Measurements from ENCODE around the gene MAST2.

GRCh38 chr1:45868861-45869260, 65.4 kb downstream of the MAST2 start:
- TF ChIP-seq CTCF (IDR thresholded peaks at IDR 0.05) = no peak
- no peak for TF ChIP-seq POLR2A (IDR thresholded peaks at IDR 0.05)
- TF ChIP-seq POLR2AphosphoS5 (IDR thresholded peaks at IDR 0.05) = no peak

Data from prostate gland (tissue), 2 donors.